Naive thymus-derived CD8-positive, alpha-beta T cell (primary cell): ENCODE data around the gene ELP5. TPM values are rescaled to one million over a fixed set of nuclear protein-coding genes. Genes with fewer than 3 reads are reported as not detected.
A peak's percentile ranks its signal among the peaks of the same experiment; 100 is the strongest.

Experiments
- ATAC-seq, 2 donors: fragments of 150-1000 bp; cut with Tn5 transposase in 1 of 2; sonication (Bioruptor Pico), chemical (Tn5 transposase) in 1 of 2; 1 replicate in 1 of 2; 2 replicates in 1 of 2; pipeline ENCODE4 v1.10.0; 2021; ENCODE audit warnings: mild to moderate bottlenecking in 2 of 2, moderate library complexity in 2 of 2
- POLR2A ChIA-PET: fragments of 350-600 bp; sonication (Branson Sonifier 250); formaldehyde crosslinking; loops from one replicate; lab custom pipeline; 2021; ENCODE audit warnings: antibody characterized with exemption; lab: Charles Lee
- DNase-seq, 10 donors: peaks; one replicate each; pipeline versions ENCODE4 v3.0.0 to v3.0.0-alpha.2; 2020 to 2022
- H3K27ac Mint-ChIP-seq, 10 donors: one replicate each; pipeline ENCODE4 v1.8.0; 2020 to 2022; ENCODE audit warnings: mild to moderate bottlenecking in 10 of 10, mixed read lengths in 10 of 10, moderate library complexity in 4 of 10, inconsistent platforms in 1 of 10
- H3K27me3 Mint-ChIP-seq, 5 donors: one replicate each; pipeline ENCODE4 v1.8.0; 2021 to 2022; ENCODE audit warnings: mixed read lengths in 5 of 5
- H3K36me3 Mint-ChIP-seq, 3 donors: one replicate each; pipeline ENCODE4 v1.8.0; 2020 to 2022; ENCODE audit warnings: mixed read lengths in 3 of 3, mild to moderate bottlenecking in 2 of 3, inconsistent platforms in 1 of 3
- H3K4me1 Mint-ChIP-seq, 4 donors: one replicate each; pipeline ENCODE4 v1.8.0; 2021 to 2022; ENCODE audit warnings: mixed read lengths in 4 of 4
- H3K4me3 Mint-ChIP-seq, 10 donors: one replicate each; pipeline ENCODE4 v1.8.0; 2020 to 2022; ENCODE audit warnings: mild to moderate bottlenecking in 10 of 10, mixed read lengths in 10 of 10, moderate library complexity in 6 of 10, inconsistent platforms in 1 of 10
- H3K9me3 Mint-ChIP-seq, 9 donors: one replicate each; pipeline ENCODE4 v1.8.0; 2020 to 2022; ENCODE audit warnings: mixed read lengths in 9 of 9, mild to moderate bottlenecking in 3 of 9, inconsistent platforms in 1 of 9, moderate library complexity in 1 of 9
- polyA plus RNA-seq, 3 donors: library from polyadenylated mRNA; unstranded; fragments of 300-500 nt; fragmentation: Illumina TruSeq; gene quantifications; one replicate each; pipeline ENCODE4 v1.2.3, GENCODE V29; 2021
- total RNA-seq, 8 experiments: library from RNA in 2 of 8; stranded (reverse) in 2 of 8; gene quantifications; one replicate each; pipeline ENCODE4 v1.2.3 and lab custom pipeline; 2021 to 2026

Gene ELP5
- total and polyA plus RNA-seq, 5 experiments from 2014 or later: 35.1 to 94.0 (median 55.5) TPM

DNA sequence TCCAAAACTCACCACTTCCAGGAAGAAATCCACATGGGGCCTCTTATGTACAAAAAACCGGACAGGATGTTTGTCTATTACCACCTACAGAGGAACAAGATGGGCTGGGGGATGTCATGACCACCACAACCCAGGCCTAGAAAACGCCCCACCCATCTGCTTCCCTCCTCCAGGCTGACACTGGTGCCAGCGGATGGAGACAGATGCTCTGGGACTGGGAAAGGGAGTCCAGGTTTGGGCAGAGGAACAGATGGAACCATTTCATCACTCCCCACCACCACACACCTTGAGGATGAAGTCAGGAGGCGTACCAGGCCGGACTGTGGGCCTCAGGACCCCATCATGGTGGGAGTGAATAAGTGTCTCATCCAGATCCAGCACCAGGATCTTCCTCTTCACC is 5.2 kb upstream of the ELP5 start:
- DNase-seq (no peak), ATAC-seq (no peak)
- Mint-ChIP-seq H3K4me3 (peak overlapping the region in 1 of 10 donors; percentile 54), H3K27ac (peak overlapping the region in 4 of 10 donors; percentile 32 to 73 (median 70)), H3K36me3 (peaks cover 0 to 32% (median 4%) of the 10 kb centered on the region in 3 donors), H3K27me3 (peaks cover 0 to 3% (median 0%) of the 10 kb centered on the region in 5 donors), H3K9me3 (peaks cover 0 to 2% (median 0%) of the 10 kb centered on the region in 9 donors), H3K4me1 (peaks cover 24 to 56% (median 44%) of the 10 kb centered on the region in 4 donors)
- POLR2A ChIA-PET: interaction anchor here (0.6 to 5.6 kb wide), 4 partner anchors 7 to 374 kb away, joined by 3 to 89 read pairs (median 6); partner anchors contain the start of genes ACAP1, GABARAP and PHF23

DNA sequence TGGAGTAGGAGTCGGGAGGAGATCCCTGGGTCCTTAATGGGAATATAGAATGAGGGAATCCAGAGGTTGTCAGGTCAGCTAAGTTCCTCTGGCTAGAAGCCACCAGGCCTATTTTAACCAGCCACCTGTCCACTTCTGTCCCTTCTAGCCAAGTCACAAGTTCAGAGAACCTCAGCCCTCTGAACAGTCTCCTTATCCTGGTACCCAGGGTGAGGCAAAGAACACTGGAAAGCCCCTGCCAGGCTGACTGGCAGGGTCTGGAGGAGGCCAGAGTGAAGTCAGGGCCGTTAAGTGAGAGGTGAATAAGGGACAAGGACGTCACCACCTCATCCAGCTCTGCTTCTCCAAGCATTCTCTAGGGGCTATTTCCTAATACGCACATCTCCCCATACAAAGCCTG is 3.2 kb upstream of the ELP5 start:
- Mint-ChIP-seq H3K4me1 (peaks cover 21 to 53% (median 46%) of the 10 kb centered on the region in 4 donors), H3K4me3 (peak overlapping the region in 7 of 10 donors; percentile 2 to 96 (median 91)), H3K9me3 (no peaks in the 10 kb centered on the region), H3K27me3 (no peaks in the 10 kb centered on the region), H3K36me3 (peaks cover 0 to 33% (median 3%) of the 10 kb centered on the region in 3 donors), H3K27ac (peak overlapping the region in 5 of 10 donors; percentile 29 to 89 (median 52))
- POLR2A ChIA-PET: interaction anchor here (5.6 kb wide), 1 partner anchor 9 kb away, joined by 89 read pairs; the partner anchor contains the start of genes GABARAP and PHF23
- ATAC-seq (no peak), DNase-seq (peak in 1 of 10 donors; percentile 2)

DNA sequence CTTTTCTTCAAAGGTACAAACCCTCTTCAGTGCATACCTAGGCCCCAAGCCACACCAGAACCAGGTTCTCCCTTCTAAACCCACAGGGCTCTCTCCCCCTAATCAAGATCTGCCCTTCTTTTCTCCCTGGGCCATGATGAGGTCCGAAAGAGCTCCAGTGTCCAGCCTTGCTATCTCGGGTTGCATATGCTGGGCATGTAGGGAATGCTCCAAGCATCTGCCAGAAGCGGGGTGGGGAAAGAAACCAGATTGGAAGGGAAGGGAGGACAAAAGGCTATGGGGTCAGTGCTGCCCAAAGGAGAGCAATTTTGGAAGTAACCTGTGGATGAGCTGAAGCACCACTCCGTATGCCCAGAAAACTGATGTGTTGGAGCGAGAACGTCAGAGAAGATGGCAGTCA is 2.8 kb upstream of the ELP5 start:
- ATAC-seq: no peak
- peaks cover 0 to 36% (median 3%) of the 10 kb centered on the region in 3 donors for H3K36me3 Mint-ChIP-seq
- H3K9me3 Mint-ChIP-seq: no peaks in the 10 kb centered on the region
- POLR2A ChIA-PET: interaction anchor here (0.8 to 5.6 kb wide), 3 partner anchors 9 to 29 kb away, joined by 3 to 89 read pairs (median 4); partner anchors contain the start of genes ACADVL, DLG4, GABARAP and PHF23
- DNase-seq: peak in 1 of 10 donors; percentile 11
- peak overlapping the region; percentile 51 to 96 (median 92) for H3K4me3 Mint-ChIP-seq
- peaks cover 21 to 53% (median 50%) of the 10 kb centered on the region in 4 donors for H3K4me1 Mint-ChIP-seq
- no peaks in the 10 kb centered on the region for H3K27me3 Mint-ChIP-seq
- H3K27ac Mint-ChIP-seq: peak overlapping the region in 8 of 10 donors; percentile 4 to 89 (median 64)

DNA sequence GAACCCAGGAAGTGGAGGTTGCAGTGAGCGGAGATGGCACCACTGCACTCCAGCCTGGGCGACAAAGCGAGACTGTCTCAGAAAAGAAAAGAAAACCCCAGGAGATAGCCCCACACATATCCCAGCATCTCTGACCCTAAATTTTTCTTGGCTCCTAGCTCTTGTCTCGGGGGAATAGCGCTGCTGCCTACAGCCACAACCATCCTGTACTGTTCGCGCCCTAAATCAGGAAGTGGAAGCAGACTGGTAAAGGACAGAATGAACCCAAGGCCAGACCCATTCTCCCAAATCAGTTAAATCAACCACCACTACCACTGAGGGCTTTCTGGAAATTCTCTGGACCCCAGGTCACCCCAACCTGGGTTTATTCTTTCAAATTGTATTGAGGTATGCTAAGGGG is 2.2 kb upstream of the ELP5 start:
- ATAC-seq (no peak), DNase-seq (no peak)
- Mint-ChIP-seq H3K27ac (peak overlapping the region; percentile 85 to 97 (median 93)), H3K36me3 (peaks cover 0 to 36% (median 4%) of the 10 kb centered on the region in 3 donors), H3K4me1 (peaks cover 21 to 53% (median 51%) of the 10 kb centered on the region in 4 donors), H3K27me3 (no peaks in the 10 kb centered on the region), H3K4me3 (peak overlapping the region; percentile 90 to 96 (median 94)), H3K9me3 (no peaks in the 10 kb centered on the region)
- POLR2A ChIA-PET: interaction anchor here (0.8 to 5.6 kb wide), 4 partner anchors 10 to 30 kb away, joined by 3 to 89 read pairs (median 4); partner anchors contain the start of genes ACADVL, DLG4, GABARAP and PHF23

DNA sequence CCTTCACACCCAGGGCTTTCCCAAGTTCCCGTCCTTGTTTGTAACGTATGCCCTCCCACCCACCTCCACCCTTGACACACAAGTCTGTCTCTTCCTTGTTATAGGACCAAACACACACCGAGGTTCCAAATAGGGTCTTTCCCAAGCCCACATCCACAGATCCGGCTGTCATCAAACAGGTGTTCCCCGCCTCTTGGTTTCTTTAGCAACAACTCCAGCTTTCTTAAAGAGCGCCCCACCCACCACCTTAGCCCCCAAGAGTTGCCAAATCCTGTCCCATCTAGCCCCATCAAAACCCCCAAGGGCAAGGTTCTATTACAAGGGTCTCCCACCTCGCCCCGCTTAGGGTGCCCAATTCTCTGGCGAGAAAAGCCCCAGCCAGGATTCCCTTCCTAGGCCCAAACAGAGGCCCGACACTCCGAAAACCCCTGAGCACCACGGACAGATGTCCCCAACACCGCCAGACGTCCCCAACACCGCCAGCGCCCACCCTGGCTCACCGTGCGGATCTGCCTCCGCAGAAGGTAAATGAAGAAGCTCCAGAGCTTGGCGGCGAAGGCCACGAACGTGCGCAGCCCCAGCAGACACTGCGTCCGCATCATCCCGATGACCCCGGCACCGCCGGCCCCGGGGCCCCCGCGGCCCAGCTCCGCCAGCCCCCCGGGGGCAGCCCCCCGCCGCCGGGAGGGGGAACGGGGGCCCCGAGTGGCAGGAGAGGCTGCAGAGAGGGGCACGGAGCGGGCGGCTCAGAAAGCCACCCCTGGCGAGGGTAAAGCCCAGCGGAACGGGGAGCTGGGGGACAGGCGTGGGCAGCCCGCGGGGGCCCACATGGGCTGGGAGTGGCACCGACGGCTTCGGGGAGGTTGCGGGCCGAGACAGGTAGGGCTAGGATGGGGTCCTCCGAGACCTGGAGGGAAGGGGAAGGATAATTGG is 1.1 kb upstream of the ELP5 start:
- H3K4me3 Mint-ChIP-seq: peak overlapping the region; percentile 91 to 98 (median 95)
- H3K9me3 Mint-ChIP-seq: no peaks in the 10 kb centered on the region
- ATAC-seq (peak; percentile 2 to 19), DNase-seq (peak in 3 of 10 donors; percentile 17 to 43 (median 43))
- H3K4me1 Mint-ChIP-seq: peaks cover 21 to 53% (median 51%) of the 10 kb centered on the region in 4 donors
- peak overlapping the region; percentile 86 to 100 (median 96) for H3K27ac Mint-ChIP-seq
- no peaks in the 10 kb centered on the region for H3K27me3 Mint-ChIP-seq
- H3K36me3 Mint-ChIP-seq: peaks cover 0 to 40% (median 5%) of the 10 kb centered on the region in 3 donors
- POLR2A ChIA-PET: interaction anchor here (0.7 to 5.6 kb wide), 10 partner anchors 9 to 437 kb away, joined by 3 to 89 read pairs (median 4); partner anchors contain the start of genes ACADVL, DLG4, DVL2 and GABARAP

DNA sequence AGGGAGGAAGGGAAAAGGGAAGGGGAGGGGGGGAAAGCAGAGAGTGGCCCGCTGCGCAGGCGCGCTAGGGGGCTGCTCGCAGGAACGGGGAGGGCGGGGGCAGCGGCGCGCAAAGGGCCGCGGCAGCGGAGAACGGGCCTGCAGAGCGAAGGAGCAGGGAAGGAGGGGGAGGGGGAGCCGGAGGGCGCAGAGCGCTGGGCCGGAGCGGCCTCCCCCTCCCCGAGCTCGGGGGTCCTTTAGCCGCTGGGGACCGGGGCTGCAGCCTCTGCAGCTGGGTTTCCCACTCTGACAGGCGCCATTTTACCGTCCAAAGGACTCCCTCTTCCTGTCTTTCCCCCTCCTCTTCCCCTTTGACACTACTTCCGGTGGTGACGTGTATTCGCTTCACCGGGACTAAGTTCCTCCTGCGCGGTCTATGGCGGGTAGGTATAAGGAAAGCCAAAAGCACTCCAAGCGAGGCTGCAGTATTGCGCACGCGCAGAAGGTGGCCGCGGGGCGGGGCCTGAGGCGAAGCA is 297 bp upstream of the ELP5 start, which contains the start of gene CTDNEP1:
Gene CTDNEP1 (minus strand): TSS at position 74 of the 515 bp plus-strand sequence. CDS start 438 bp downstream, outside the sequence.
- POLR2A ChIA-PET: interaction anchor here (0.7 to 5.6 kb wide), 6 partner anchors 12 to 434 kb away, joined by 3 to 89 read pairs (median 5); partner anchors contain the start of genes DVL2, GABARAP and PHF23
- Mint-ChIP-seq H3K36me3 (peaks cover 0 to 40% (median 2%) of the 10 kb centered on the region in 3 donors), H3K27ac (peak within 1 kb of the TSS; percentile 90 to 100 (median 100)), H3K4me3 (peak within 1 kb of the TSS; percentile 91 to 98 (median 95)), H3K4me1 (peaks cover 21 to 50% (median 48%) of the 10 kb centered on the region in 4 donors), H3K9me3 (no peaks in the 10 kb centered on the region), H3K27me3 (no peaks in the 10 kb centered on the region)
- peak in 9 of 10 donors; percentile 97 to 100 (median 99) for DNase-seq
- ATAC-seq: peak; percentile 88 to 90

DNA sequence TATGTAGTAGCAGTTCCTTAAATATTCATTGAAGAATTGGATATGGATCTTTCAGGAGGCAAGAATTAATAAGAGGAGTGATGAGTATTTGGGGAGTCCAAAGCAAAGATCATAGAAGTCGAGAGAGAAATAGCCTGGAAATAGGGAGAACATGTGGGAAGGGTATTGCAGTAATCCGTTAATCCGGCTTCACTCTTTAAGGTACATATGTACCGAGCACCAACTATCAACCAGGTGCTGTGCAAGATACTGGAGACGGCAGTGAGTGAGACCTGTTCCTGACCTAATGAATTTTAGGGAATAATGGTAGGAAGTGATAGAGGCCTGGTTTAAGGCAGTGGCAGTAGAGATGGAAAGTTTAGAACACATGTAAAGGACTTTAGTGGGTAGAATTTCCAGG is 1.1 kb downstream of the ELP5 start:
- no peaks in the 10 kb centered on the region for H3K27me3 Mint-ChIP-seq
- ATAC-seq: no peak
- DNase-seq: no peak
- H3K27ac Mint-ChIP-seq: peak overlapping the region; percentile 90 to 100 (median 100)
- peaks cover 22 to 51% (median 45%) of the 10 kb centered on the region in 4 donors for H3K4me1 Mint-ChIP-seq
- peaks cover 0 to 50% (median 2%) of the 10 kb centered on the region in 3 donors for H3K36me3 Mint-ChIP-seq
- peak overlapping the region; percentile 88 to 98 (median 95) for H3K4me3 Mint-ChIP-seq
- H3K9me3 Mint-ChIP-seq: no peaks in the 10 kb centered on the region
- POLR2A ChIA-PET: no interaction called here

DNA sequence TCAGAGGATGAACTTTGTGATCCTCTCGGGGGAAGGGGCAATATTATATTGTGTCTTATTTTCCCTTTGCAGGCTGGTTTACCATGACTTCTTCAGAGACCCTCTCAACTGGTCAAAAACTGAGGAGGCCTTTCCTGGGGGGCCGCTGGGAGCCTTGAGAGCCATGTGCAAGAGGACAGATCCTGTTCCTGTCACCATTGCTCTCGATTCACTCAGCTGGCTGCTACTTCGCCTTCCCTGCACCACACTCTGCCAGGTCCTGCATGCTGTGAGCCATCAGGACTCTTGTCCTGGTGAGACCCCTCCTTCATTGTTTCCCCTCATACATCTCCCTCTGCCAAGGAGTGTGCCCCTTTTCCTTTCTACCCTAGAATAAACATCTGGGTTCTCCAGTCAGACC is 2.5 kb downstream of the ELP5 start:
- DNase-seq: no peak
- Mint-ChIP-seq H3K27me3 (no peaks in the 10 kb centered on the region), H3K9me3 (no peaks in the 10 kb centered on the region), H3K36me3 (peaks cover 0 to 59% (median 2%) of the 10 kb centered on the region in 3 donors), H3K4me3 (peak overlapping the region in 4 of 10 donors; percentile 1 to 58 (median 49)), H3K4me1 (peaks cover 16 to 38% (median 34%) of the 10 kb centered on the region in 4 donors), H3K27ac (peak overlapping the region in 6 of 10 donors; percentile 31 to 74 (median 54))
- POLR2A ChIA-PET: interaction anchor here (0.8 kb wide), 1 partner anchor 34 kb away, joined by 3 read pairs; no protein-coding TSS in a partner anchor
- no peak for ATAC-seq

DNA sequence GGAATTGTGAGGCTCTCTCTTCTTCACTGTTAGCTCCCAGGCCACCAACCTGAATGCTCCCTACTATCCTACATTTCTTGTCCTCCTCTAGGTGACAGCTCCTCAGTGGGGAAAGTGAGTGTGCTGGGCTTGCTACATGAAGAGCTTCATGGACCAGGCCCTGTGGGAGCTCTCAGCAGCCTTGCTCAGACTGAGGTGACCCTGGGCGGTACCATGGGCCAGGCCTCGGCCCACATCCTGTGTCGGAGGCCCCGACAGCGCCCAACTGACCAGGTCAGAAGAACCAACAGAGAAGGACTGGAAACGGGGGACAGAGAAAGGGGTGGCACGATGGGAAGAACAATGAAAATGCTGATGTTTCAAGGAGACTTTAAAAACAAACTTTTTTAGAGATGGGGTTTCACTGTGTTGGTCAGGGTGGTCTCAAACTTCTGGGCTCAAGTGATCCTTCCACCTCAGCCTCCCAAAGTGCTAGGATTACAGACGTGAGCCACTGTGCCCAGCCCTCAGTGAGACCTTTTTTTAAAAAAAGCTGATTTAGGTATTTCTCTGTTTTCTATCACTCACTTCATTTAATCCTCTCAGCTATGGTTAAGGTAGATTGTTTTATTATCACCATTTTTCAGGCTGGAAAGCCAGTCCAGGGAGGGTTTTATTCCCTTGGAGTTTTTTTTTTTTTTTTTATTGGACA is 4.9 kb downstream of the ELP5 start:
- H3K27ac Mint-ChIP-seq: peak overlapping the region in 6 of 10 donors; percentile 11 to 79 (median 63)
- no peaks in the 10 kb centered on the region for H3K9me3 Mint-ChIP-seq
- H3K4me3 Mint-ChIP-seq: no peak overlapping the region
- no peak for DNase-seq
- no peaks in the 10 kb centered on the region for H3K27me3 Mint-ChIP-seq
- H3K4me1 Mint-ChIP-seq: peaks cover 11 to 29% (median 27%) of the 10 kb centered on the region in 4 donors
- POLR2A ChIA-PET: interaction anchor here (0.7 to 1.6 kb wide), 2 partner anchors 14 to 89 kb away, joined by 3 to 5 read pairs; partner anchors contain the start of gene GABARAP
- peaks cover 0 to 59% (median 2%) of the 10 kb centered on the region in 3 donors for H3K36me3 Mint-ChIP-seq
- no peak for ATAC-seq

DNA sequence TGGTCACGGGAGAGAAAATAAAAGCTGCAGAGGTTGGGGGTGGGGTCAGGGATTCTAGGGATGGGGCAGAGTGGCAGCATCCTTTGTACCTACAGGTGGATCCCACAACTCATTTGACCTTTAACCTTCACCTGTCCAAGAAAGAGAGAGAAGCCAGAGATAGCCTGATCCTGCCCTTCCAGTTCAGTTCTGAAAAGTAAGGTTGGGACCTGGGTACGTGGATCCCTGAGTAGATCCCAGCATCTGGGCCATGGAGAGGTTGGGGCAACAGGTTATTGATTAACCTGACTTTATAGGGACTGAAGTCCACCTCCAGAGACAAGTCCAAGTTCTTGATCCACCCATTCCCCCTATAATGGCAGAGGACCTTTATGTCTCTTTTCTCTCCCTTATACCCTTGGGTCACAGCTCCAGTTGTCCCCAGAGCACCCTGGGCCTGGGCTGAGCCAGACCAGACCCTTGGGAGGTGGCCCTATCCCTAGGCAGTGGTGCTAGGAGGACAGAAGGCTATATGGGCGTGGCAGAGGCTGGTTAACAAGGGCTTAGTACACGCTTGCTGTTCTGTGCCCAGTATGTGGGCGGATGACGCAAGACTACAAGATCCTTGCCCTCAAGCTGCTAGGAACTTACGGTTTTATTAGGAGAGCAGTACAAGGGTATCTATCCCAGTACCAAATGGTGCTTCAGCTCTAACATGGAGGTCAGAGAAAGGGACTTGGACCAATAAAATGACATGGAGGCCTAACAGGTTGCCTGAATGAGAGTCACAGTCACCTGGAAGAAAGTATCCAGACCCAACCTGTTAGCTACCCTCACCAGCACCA is 6.9 kb downstream of the ELP5 start:
- ATAC-seq (no peak), DNase-seq (no peak)
- H3K36me3 Mint-ChIP-seq: peaks cover 0 to 48% (median 2%) of the 10 kb centered on the region in 3 donors
- H3K27ac Mint-ChIP-seq: peak overlapping the region; percentile 24 to 90 (median 60)
- peak overlapping the region in 2 of 10 donors; percentile 24 to 66 for H3K4me3 Mint-ChIP-seq
- no peaks in the 10 kb centered on the region for H3K9me3 Mint-ChIP-seq
- POLR2A ChIA-PET: interaction anchor here (0.6 to 3.0 kb wide), 5 partner anchors 9 to 667 kb away, joined by 4 to 17 read pairs (median 5); partner anchors contain the start of genes ACADVL, DLG4 and GABARAP
- H3K27me3 Mint-ChIP-seq: peaks cover 0 to under 1% (median 0%) of the 10 kb centered on the region in 5 donors
- H3K4me1 Mint-ChIP-seq: peaks cover 18 to 31% (median 30%) of the 10 kb centered on the region in 4 donors
